SK-N-SH (cell line): Measurements from ENCODE around the gene SLC2A11.

Source experiments
- CTCF ChIP-seq: fragments of 200-600 bp; sonication (generic); IDR thresholded peaks from 2 replicates; pipeline ENCODE4 v1.6.1; 2017; ENCODE audit warnings: antibody characterized with exemption, mild to moderate bottlenecking, moderate library complexity
- GABPA ChIP-seq: IDR thresholded peaks from 2 replicates; pipeline ENCODE4 v1.4.0; 2012; ENCODE audit warnings: low read depth, mild to moderate bottlenecking
- POLR2AphosphoS5 ChIP-seq: IDR thresholded peaks from 2 replicates; pipeline ENCODE4 v1.6.1; 2012; ENCODE audit warnings: low read depth, low read length

- TF ChIP-seq GABPA, result no peak
- TF ChIP-seq POLR2AphosphoS5, result no peak
- TF ChIP-seq CTCF, result no peak
Observed at GRCh38 chr22:23877566-23877965, 19.9 kb downstream of the SLC2A11 start.
